Skeletal muscle satellite cell (primary cell): ENCODE data around the gene LIMK1.
"Not testable (repeated sequence)": the region's sequence is repeated elsewhere in the genome, so short reads cannot be mapped to it uniquely, and the experiment has no call there.

ENCODE experiments used
- H3K27me3 ChIP-seq: 2 replicates; pipeline ENCODE4 v1.7.0; 2013; ENCODE audit warnings: low read length; ENCODE audit not compliant: control insufficient read depth, insufficient read depth
- H3K36me3 ChIP-seq: 2 replicates; pipeline ENCODE4 v1.7.0; 2013; ENCODE audit warnings: mild to moderate bottlenecking, control low read depth, low read length; ENCODE audit not compliant: insufficient read depth
- H3K4me1 ChIP-seq: 2 replicates; pipeline ENCODE4 v1.7.0; 2013; ENCODE audit warnings: low read length; ENCODE audit not compliant: control insufficient read depth, insufficient read depth
- H3K4me2 ChIP-seq: 2 replicates; pipeline ENCODE4 v1.7.0; 2013; ENCODE audit warnings: mild to moderate bottlenecking, low read length
- H3K4me3 ChIP-seq: 2 replicates; pipeline ENCODE4 v1.7.0; 2013; ENCODE audit warnings: low read length
- H3K9ac ChIP-seq: 2 replicates; pipeline ENCODE4 v1.7.0; 2013; ENCODE audit warnings: mild to moderate bottlenecking, low read depth, low read length, moderate library complexity
- H3K9me3 ChIP-seq: replicated peaks from 2 replicates; pipeline ENCODE4 v1.7.0; 2013; ENCODE audit warnings: mild to moderate bottlenecking, control low read depth, low read length

The LIMK1 gene

DNA sequence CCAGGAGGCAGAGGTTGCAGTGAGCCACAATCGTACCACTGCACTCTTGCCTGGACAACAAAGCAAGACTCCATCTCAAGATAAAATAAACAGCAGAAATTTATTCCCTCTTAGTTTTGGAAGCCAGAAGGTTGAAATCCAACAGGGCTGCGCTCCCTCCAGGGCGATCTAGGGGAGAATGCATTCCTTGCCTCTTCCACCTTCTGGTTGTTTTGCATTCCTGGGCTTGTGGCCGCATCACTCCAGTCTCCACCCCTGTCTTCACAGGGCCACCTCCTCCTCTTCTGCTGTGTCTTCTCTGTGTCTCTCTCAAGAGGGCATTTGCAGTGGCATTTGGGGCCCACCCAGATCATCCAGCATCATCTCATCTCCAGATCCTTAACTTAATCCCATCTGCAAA lies 36.2 kb downstream of the LIMK1 start:
- Histone ChIP-seq H3K9me3 (no peaks in the 10 kb centered on the region), H3K4me2 (no peak overlapping the region), H3K27me3 (no peaks in the 10 kb centered on the region), H3K9ac (no peak overlapping the region), H3K36me3 (peaks cover 32% of the 10 kb centered on the region), H3K4me1 (no peaks in the 10 kb centered on the region), H3K4me3 (no peak overlapping the region)

GRCh38 chr7:74121401-74122249 lies 38.0 kb downstream of the LIMK1 start:
- Histone ChIP-seq H3K9ac (no peak overlapping the region), H3K4me3 (no peak overlapping the region), H3K4me1 (no peaks in the 10 kb centered on the region), H3K27me3 (no peaks in the 10 kb centered on the region), H3K4me2 (no peak overlapping the region), H3K36me3 (peaks cover 28% of the 10 kb centered on the region), H3K9me3 (no peaks in the 10 kb centered on the region)

- H3K27me3 ChIP-seq, H3K4me2 ChIP-seq: not testable (repeated sequence)
Observed at GRCh38 chr7:74123892-74124291, 40.3 kb downstream of the LIMK1 start.

DNA sequence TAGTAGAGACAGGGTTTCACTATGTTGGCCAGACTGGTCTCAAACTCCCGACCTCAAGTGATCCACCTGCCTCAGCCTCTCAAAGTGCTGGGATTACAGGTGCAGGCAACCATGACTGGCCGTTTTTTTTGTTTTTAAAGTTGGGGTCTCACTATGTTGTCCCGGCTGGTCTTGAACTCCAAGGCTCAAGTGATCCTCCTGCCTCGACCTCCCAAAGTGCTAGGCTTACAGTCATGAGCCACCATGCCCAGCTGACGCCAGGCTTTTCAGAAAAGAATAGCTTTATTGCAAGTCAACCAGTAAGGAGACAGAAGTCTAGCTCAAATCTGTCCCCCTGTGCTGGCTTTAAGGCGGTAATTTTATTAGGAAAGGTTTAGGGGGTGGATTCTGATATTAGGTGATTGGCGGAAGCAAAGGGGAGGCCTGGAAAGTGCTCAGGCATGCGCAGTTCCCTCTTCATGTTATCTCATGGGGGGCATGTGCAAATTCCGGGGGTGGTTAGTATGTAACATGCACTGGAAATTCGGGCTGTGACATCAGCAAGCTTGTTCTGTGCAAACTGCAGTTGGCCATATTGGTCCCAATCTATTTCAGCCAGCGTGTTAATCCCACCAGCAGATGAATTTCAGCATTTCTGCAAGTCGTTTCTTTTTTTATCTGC lies 42.7 kb downstream of the LIMK1 start:
- Histone ChIP-seq H3K4me3 (no peak overlapping the region), H3K9me3 (no peaks in the 10 kb centered on the region), H3K4me1 (no peaks in the 10 kb centered on the region), H3K36me3 (peaks cover 4% of the 10 kb centered on the region), H3K9ac (no peak overlapping the region), H3K27me3 (no peaks in the 10 kb centered on the region), H3K4me2 (no peak overlapping the region)

More at GRCh38 chr7:74123892-74124291, 40.3 kb downstream of the LIMK1 start:
- not testable (repeated sequence) for H3K4me3 ChIP-seq, H3K9me3 ChIP-seq, H3K9ac ChIP-seq, H3K4me1 ChIP-seq
- H3K36me3 ChIP-seq, result peaks cover 19% of the 10 kb centered on the region

- no peak overlapping the region for H3K4me3 ChIP-seq
- H3K4me1 ChIP-seq, result peaks cover 4% of the 10 kb centered on the region
- H3K9ac ChIP-seq, result no peak overlapping the region
- H3K36me3 ChIP-seq, result no peaks in the 10 kb centered on the region
- H3K27me3 ChIP-seq, result no peaks in the 10 kb centered on the region
- no peak overlapping the region for H3K4me2 ChIP-seq
- no peaks in the 10 kb centered on the region for H3K9me3 ChIP-seq
Observed at GRCh38 chr7:74129887-74130286, 46.3 kb downstream of the LIMK1 start.

- Histone ChIP-seq H3K9ac (no peak overlapping the region), H3K9me3 (no peaks in the 10 kb centered on the region), H3K4me2 (no peak overlapping the region), H3K27me3 (no peaks in the 10 kb centered on the region), H3K4me1 (peaks cover 4% of the 10 kb centered on the region), H3K4me3 (no peak overlapping the region), H3K36me3 (no peaks in the 10 kb centered on the region)
Observed at GRCh38 chr7:74130518-74130917, 46.9 kb downstream of the LIMK1 start.

DNA sequence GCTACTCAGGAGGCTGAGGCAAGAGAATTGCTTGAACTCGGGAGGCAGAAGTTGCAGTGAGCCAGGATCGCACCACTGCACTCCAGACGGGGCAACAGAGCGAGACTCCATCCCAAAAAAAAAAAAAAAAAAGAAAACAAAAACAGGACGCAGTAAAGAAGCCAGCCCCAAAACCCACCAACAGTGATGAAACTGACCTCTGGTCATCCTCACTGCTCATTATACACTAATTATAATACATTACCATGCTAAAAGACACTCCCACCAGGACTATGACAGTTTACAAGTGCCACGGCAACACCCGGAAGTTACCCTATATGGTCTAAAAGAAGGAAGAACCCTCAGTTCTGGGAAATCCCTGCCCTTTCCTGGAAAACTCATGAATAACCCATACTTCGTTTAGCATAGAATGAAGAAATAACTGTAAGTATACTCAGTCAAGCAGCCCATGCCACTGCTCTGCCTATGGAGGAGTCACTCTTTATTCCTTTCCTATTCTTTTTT lies 50.6 kb downstream of the LIMK1 start:
- no peak overlapping the region for H3K9ac ChIP-seq
- no peak overlapping the region for H3K4me2 ChIP-seq
- no peaks in the 10 kb centered on the region for H3K9me3 ChIP-seq
- no peaks in the 10 kb centered on the region for H3K27me3 ChIP-seq
- no peaks in the 10 kb centered on the region for H3K36me3 ChIP-seq
- H3K4me1 ChIP-seq, result peaks cover 4% of the 10 kb centered on the region
- no peak overlapping the region for H3K4me3 ChIP-seq

GRCh38 chr7:74138334-74138867 lies 54.8 kb downstream of the LIMK1 start:
- H3K36me3 ChIP-seq, result no peaks in the 10 kb centered on the region
- no peaks in the 10 kb centered on the region for H3K27me3 ChIP-seq
- no peak overlapping the region for H3K4me2 ChIP-seq
- H3K9me3 ChIP-seq, result no peaks in the 10 kb centered on the region
- H3K9ac ChIP-seq, result no peak overlapping the region
- H3K4me1 ChIP-seq, result peaks cover 11% of the 10 kb centered on the region
- no peak overlapping the region for H3K4me3 ChIP-seq

DNA sequence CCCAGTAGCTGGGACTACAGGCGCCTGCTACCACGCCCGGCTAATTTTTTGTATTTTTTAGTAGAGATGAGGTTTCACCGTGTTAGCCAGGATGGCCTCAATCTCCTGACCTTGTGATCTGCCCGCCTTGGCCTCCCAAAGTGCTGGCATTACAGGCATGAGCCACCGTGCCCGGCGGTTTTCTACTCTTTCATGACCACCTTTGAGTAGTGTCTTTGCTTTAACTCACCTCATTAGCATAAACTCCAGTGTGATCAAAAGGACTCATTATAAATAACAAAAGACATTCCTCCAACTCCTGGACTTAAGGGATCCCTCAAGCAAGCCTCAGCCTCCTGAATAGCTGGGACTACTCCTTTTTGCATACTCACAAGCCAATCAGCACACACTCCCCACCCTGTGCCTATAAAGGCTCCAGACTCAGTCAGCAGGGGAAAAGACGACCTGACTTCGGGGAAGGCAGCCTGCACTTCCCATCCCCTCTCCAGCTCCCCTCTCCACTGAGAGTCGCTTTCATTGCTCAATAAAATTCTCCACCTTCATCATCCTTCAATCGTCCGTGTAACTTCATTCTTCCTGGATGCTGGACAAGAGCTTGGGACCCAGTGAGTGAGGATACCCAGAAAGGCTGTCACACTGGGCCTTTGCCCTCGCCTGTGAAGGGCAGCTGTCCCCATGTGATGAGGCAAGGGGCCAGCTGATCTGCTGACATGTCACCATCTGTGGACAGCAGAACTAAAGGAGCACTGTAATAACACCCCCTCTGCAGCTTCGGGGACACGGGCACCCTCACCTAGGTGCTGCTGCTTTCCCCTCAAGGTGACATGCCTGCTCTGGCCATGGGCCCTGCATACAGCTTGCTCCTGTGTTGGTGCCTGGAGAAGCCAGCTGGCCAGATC lies 55.6 kb downstream of the LIMK1 start:
- Histone ChIP-seq H3K9ac (no peak overlapping the region), H3K9me3 (no peaks in the 10 kb centered on the region), H3K4me2 (no peak overlapping the region), H3K4me1 (peaks cover 7% of the 10 kb centered on the region), H3K36me3 (no peaks in the 10 kb centered on the region), H3K27me3 (no peaks in the 10 kb centered on the region), H3K4me3 (no peak overlapping the region)

DNA sequence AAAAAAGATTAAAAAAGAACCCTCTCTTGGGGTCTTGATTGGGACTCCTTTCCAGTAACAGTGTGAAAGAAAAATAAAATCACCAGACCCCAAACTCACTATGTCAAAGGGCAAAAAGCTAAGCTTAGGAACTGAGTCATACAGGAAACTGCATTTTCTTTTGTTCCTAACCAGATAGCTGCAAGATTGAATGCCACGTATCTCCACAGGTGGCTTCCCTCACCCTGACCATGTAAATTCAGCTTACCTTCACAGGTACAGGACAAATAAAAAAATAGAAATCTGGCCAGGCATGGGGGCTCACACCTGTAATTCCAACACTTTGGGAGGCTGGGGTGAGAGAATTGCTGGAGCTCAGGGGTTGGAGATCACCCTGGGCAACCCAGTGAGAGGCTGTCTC lies 58.1 kb downstream of the LIMK1 start:
- no peak overlapping the region for H3K9ac ChIP-seq
- no peak overlapping the region for H3K4me2 ChIP-seq

GRCh38 chr7:74143383-74143782 lies 59.8 kb downstream of the LIMK1 start:
- Histone ChIP-seq H3K4me1 (peaks cover 7% of the 10 kb centered on the region), H3K36me3 (no peaks in the 10 kb centered on the region), H3K9ac (no peak overlapping the region), H3K9me3 (no peaks in the 10 kb centered on the region), H3K27me3 (no peaks in the 10 kb centered on the region), H3K4me2 (no peak overlapping the region), H3K4me3 (no peak overlapping the region)

More for the DNA sequence above, 58.1 kb downstream of the LIMK1 start:
- no peaks in the 10 kb centered on the region for H3K9me3 ChIP-seq
- H3K4me1 ChIP-seq, result peaks cover 7% of the 10 kb centered on the region
- no peak overlapping the region for H3K4me3 ChIP-seq
- H3K36me3 ChIP-seq, result no peaks in the 10 kb centered on the region
- no peaks in the 10 kb centered on the region for H3K27me3 ChIP-seq
